Testis (tissue), 2 donors: ENCODE results near the gene ST8SIA6.

Source experiments
- CTCF ChIP-seq, 3 experiments: fragments of 450-650 bp in 2 of 3; fragments of 200-600 bp in 1 of 3; sonication (generic) in 1 of 3; IDR thresholded peaks; one replicate each; pipeline ENCODE4 v1.5.1; 2016 to 2019; ENCODE audit warnings: antibody characterized with exemption in 3 of 3, mild to moderate bottlenecking in 2 of 3, moderate library complexity in 1 of 3
- POLR2A ChIP-seq: fragments of 450-650 bp; IDR thresholded peaks from one replicate; pipeline ENCODE4 v1.6.1; 2017; ENCODE audit warnings: antibody characterized with exemption, mild to moderate bottlenecking, moderate library complexity

GRCh38 chr10:17403161-17403560, 51.2 kb downstream of the ST8SIA6 start:
- TF ChIP-seq CTCF (IDR thresholded peaks at IDR 0.05) (no peak), POLR2A (no peak)
